GM19238 (cell line): ENCODE measurements around the gene SMOC2.

Source experiments
- DNase-seq: peaks from one replicate; pipeline ENCODE4 v3.0.0; 2011; ENCODE audit warnings: low spot score; ENCODE audit not compliant: insufficient read length

The SMOC2 gene

DNA sequence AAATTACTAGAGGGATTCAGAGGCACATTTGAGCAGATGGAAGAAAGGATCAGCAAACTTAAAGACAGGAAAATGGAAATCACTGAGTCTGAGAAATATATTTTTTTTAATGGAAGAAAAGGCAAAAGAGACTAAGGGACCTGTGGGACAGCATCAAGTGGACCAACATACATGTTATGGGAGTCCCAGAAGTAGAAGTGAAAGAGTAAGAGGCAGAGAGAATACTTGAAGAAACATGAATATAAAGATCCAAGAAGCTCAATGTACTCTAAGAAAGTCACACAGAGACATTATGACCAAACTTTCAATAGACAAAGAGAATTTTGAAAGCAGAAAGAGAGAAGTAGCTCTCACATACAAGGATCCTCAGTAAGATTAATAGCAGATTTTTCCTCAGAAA, 39.5 kb downstream of the SMOC2 start:
- no peak for DNase-seq

DNA sequence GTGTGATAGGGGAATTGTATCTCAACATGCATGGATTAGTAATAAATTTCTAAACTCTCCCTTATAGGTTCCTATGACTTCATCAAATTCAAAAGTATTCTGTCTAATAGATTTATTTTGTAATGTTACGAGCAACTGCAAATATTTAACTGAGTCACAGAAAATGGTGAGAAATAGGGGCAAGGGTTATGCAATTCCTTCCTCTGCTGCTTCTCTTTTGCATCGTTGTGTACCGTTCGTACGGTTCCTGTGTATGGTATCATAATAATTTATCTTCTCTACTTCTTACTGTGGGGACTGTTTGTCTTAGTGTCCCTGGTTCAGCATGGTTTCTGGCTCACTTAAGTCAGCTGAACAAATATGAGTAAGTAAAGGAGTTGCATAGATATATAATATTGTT, 44.8 kb downstream of the SMOC2 start:
- no peak for DNase-seq

DNA sequence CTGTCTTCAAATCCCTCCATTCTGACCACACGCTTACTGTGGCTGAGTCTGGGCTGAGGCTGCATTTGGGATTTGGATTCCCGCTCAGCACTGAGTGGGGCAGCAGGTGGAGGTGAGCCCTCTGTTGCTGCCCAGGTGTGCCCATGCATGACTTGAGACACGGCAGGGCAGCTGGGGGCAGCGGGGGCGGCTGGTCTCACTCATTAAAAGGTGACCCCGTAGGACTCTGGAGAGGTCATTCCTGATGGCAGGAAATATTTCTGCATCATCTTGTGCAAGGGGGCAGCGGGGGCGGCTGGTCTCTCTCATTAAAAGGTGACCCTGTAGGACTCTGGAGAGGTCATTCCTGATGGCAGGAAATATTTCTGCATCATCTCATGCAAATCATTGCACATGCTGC, 49.8 kb downstream of the SMOC2 start:
- no peak for DNase-seq

- DNase-seq = no peak
Measured at GRCh38 chr6:168493976-168494375, 53.0 kb downstream of the SMOC2 start.

DNA sequence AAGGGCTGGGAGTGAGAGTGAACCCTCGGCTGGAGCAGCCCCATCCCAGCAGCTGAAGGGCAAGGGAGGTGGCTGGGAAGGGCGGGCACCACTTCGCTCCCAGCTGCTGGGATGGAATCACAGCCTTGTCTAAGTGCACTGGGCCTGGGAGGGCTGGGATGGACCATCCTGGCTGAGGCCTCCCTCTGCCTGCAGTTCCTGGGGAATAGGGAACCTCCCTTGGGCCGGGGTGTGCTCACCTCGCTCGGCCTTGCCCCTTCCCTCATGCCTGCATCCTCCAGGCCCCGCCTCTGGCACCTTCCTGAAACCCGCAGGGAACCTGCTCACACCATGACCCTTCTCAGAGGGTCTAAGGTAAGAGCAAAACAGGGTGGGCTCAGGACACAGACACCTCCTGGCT, 53.7 kb downstream of the SMOC2 start:
- DNase-seq = no peak

DNA sequence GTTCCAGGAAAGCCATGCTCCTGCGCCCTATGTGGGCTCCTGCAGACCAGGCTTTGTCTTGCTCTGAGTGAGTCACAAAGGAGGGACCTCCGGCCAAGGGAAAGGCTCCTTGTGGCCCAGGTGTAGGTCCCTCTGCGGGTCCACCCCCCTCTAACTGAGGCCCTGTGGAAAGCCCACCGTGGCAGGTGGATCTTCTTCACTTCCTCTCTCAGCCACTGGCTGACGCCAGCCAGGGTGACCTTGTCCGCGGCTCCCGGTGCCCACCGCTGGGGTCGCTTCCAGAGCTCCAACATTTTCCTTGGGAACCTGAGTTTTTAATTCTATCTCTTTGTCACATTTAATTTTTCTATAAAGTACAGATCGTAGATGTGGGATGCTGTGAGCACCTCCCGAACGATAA, 54.1 kb downstream of the SMOC2 start:
- DNase-seq = no peak

- no peak for DNase-seq
Measured at GRCh38 chr6:168495636-168496035, 54.7 kb downstream of the SMOC2 start.

DNA sequence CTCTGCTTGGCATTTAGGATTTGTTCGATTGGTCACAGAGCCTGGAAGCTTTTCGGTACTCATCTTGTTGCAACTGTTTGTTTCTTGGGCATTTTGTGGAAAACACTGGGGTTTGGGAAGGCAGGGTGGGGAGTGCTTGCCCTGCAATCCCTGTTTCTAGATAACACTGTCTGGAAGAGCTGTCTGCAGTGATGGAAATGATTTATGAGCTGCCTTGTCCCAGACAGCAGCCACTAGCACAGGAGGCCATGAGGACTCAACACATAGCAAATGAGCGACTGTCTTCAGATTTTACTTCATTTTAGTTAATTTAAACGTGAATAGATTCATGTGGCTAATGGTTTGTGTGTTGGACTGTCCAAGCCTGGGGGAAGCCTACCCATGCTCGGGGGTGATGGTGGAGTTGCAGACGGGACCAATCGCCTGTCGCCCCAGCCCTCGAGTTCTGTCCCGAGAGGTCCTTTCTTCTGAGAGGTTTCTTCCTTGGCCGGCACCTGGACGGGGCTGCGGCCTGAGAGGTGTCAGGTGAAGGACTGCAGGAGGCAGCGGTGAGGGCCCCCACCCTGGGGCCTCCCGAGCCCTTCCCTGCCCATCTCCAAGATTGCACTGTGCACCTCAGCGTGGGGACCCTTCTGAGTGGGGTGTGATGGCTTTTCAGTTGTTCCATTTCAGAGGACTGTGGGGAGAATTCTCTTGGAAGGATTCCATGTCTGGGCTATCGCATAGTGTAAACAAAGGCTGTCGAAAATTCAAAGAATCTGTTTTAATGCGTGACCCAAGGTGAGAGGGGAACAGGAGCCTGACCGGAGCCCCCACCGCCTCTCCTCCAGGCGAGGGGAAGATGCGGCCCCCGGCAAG, 55.4 kb downstream of the SMOC2 start:
- DNase-seq = no peak

GRCh38 chr6:168496997-168497331, 56.0 kb downstream of the SMOC2 start:
- DNase-seq = no peak

DNA sequence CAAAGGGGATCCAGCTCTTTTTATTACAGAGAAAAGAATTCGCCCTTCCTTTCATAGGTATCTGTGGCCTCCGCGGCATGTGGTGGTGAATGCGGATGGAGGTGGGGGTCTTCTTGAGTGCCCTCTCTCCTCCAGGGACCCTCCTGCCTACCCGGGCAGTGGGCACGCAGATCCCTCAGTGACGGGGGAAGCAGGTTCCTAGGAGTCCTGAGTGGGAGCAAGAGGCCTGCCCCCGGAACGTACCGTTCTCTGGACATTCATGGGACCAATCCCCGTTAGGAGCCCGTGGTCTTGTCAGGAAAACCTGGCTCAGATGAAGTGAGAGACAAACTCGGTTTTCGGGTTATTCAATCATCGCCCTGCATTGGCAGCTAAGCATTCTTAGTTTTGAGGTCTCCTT, 56.4 kb downstream of the SMOC2 start:
- no peak for DNase-seq

DNA sequence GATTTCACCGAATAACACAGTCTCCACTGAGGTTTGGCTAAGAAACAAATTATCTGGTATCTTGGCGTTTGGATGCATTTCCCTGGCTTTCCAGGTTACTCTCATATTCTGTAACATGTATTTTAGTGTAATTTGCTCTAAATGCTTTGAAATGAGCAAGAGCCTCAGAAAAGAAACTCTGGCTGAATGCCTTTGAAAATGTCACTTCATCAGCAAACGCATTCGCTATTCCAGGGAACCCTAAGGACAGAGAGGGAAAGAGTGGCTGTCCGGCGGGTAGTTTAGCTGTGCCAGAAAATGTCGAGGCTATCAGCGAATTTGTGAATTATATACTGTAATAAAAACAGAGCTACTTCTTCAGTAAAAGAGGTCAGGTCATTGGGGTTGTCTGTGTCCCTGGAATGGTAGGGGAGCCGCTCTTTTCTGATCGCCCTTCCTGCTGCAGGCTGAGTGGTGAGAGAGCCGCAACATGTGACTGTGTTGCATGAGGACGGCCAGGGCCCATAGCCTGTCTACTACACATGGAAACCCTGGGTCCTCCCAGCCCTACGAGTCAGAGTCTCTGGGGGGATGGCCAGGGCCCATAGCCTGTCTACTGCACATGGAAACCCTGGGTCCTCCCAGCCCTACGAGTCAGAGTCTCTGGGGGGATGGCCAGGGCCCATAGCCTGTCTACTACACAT, 57.3 kb downstream of the SMOC2 start:
- DNase-seq = no peak

GRCh38 chr6:168499045-168499650, 58.2 kb downstream of the SMOC2 start:
- no peak for DNase-seq

DNA sequence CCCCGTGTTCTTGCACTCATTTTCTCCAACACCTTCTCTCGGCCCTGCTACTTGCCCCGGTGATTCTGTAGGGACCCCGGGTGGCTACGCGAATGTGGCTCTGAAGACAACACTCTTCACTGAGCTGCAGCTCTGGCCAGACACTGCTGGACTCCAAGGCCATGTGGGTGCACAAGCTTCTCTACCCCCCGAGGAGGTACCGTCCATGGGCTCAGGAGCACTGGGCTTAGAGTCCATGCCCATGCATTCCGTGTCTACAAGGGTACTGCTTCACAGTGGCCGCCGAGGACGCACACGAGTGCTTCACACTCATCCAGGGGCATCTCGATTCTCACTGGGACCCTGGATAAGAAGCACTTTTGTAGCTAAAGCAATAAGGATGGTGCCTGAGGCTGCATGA, 59.5 kb downstream of the SMOC2 start:
- DNase-seq = no peak

GRCh38 chr6:168501561-168501960, 60.6 kb downstream of the SMOC2 start:
- no peak for DNase-seq

DNA sequence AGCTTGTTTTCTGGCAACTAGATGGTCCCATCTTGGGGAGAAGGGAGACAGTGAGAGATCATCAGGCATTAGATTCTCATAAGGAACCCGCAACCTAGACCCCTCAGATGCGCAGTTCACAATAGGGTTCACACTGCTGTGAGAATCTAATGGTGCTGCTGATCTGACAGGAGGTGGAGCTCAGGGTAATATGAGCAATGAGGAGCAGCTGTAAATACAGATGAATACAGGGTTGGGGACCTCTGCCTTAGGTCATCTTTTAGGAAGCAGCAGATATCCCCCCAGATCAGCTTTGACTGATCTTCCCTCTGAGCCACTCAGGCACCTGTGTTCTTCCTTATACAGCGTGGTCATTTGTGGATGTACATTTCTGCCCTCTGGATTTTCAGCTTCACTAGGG, 63.4 kb downstream of the SMOC2 start:
- DNase-seq = no peak

GRCh38 chr6:168506460-168506859, 65.5 kb downstream of the SMOC2 start:
- no peak for DNase-seq

GRCh38 chr6:168507297-168507696, 66.3 kb downstream of the SMOC2 start:
- no peak for DNase-seq

DNA sequence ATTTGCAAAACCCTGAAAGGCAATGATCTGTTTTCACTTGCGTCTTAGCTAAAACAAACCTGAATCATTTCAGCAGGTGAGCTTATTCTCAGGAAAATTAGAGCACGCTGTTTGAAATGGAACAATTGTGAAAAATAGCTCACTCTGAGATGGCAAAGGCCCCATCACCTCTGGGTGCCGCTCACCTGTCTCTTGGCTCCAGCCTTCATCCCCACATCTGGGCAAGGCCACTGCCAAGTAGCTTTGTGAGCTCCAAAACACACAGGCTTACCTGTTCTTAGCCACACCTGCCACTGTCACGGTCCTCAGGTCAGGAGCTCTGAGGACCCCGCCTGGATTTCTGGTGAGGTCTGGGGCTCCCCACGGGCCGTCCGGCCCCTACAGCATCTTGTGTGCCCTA, 66.7 kb downstream of the SMOC2 start:
- no peak for DNase-seq

DNA sequence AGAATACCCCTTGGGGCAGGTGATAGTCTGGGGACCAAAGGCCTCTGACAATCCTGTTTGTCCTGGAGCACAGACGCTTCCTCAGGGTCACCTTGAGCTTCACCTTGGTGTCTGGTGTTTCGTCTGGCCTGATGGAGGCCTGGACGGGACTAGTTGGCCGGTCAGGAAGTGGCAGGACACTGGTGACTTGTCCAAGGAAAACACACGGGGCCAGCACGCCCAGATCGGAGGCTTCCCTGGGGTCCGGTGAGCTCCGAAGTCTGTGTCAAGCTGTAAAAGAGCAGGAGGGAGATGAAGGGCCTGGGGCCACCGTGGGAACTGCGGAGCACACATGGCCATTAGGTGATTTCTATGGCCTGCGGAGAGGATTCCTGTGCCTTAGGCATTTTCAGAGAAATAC, 67.9 kb downstream of the SMOC2 start:
- no peak for DNase-seq

DNA sequence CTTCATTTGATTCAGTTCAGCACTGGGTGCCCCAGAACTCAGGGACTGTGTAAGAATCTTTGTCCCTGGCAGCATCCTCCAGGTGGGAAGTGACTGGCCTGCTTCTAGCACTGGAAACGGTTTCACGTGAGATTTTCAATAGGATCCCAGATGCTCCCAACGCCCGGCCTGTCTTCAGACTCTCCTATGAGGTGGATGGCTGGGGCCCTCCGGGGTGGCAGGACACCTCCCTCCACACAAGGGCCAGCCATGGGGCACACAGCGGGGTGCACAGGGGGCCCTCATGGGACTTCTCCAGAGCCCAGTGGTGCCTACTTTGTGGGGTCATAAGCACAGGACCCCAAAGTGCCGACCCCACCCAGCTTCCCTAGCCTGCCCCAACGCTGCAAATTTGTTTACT, 72.8 kb downstream of the SMOC2 start:
- no peak for DNase-seq

DNA sequence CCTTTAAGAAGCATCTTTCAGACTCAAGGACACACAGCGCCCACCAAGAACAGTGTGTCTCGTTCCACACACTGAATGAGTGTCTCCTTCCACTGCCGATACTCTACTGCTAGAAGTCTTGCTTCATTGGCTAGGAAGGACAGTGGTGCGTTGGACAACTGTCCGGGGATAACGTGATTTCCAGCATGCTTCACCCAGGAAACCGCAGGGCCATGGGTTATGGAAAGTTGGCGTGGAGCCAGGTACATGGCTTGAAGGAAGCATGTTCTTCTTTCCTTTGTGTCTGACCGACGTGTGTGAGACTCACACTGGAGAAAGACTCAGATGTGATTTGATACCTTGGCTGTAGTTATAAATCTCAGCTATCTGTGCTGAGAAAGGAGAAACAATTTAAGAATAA, 73.2 kb downstream of the SMOC2 start:
- no peak for DNase-seq

DNA sequence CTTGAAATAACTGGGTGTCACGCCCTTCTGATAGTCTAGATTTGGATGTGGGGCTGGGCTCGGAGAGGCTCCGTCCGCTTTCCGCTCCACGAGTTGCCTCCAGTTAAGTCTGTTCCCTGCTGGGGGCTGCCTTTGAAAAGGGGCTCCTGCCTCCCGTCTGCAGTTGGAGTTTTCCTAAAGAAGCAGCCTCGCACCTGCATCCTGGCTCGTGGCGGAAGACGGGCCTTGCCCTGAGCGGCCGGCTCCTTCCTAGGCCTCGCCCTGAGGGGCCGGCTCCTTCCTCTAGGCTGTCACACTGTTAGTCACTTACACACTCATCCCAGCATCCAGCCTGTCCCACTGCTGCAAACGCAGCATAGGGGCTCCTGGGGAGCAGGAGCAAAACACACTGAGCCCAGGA, 74.4 kb downstream of the SMOC2 start:
- no peak for DNase-seq
